Breast epithelium (tissue), 4 donors: Measurements from ENCODE around the gene KLK14. TPM values are rescaled to one million over a fixed set of nuclear protein-coding genes. Genes with fewer than 3 reads are reported as not detected.

ENCODE experiments used
- DNase-seq, 2 donors: peaks; one replicate each; pipeline ENCODE4 v3.0.0-alpha.2; 2019; ENCODE audit warnings: low spot score in 2 of 2
- H3K27ac ChIP-seq, 2 donors: fragments of 200-600 bp; sonication (generic) in 1 of 2; one replicate each; pipeline ENCODE4 v1.5.1; 2016 to 2019; ENCODE audit warnings: mild to moderate bottlenecking in 1 of 2
- H3K27me3 ChIP-seq, 2 donors: fragments of 200-600 bp; sonication (generic) in 1 of 2; one replicate each; pipeline versions ENCODE4 v1.5.1 to v1.6.0; 2017 to 2019; ENCODE audit warnings: control low read depth in 1 of 2, mild to moderate bottlenecking in 1 of 2
- H3K36me3 ChIP-seq: fragments of 200-600 bp; one replicate; pipeline ENCODE4 v1.5.1; 2019
- H3K4me1 ChIP-seq, 2 donors: fragments of 200-600 bp; sonication (generic); one replicate each; pipeline ENCODE4 v1.5.1; 2016 to 2019; ENCODE audit warnings: control low read depth in 1 of 2
- H3K4me3 ChIP-seq, 3 donors: fragments of 200-600 bp; sonication (generic); 1 replicate in 2 of 3; 2 replicates in 1 of 3; pipeline ENCODE4 v1.5.1; 2016 to 2019; ENCODE audit warnings: mild to moderate bottlenecking in 3 of 3, moderate library complexity in 2 of 3
- H3K9me3 ChIP-seq, 2 donors: fragments of 200-600 bp; sonication (generic) in 1 of 2; one replicate each; pipeline ENCODE4 v1.5.1; 2016 to 2019; ENCODE audit warnings: control low read depth in 1 of 2
- POLR2A ChIP-seq: fragments of 450-650 bp; IDR thresholded peaks from one replicate; pipeline ENCODE4 v1.6.1; 2016; ENCODE audit warnings: antibody characterized with exemption, mild to moderate bottlenecking, moderate library complexity
- POLR2AphosphoS5 ChIP-seq, 3 donors: sonication (generic); formaldehyde crosslinking; IDR thresholded peaks; one replicate each; pipeline ENCODE4 v1.6.1; 2017; ENCODE audit warnings: antibody characterized with exemption in 3 of 3
- intact Hi-C: fragments of 100-400 bp; cut with DNase I; formaldehyde crosslinking; loops from one replicate; pipeline ENCODE4 v1.15.1; 2023; ENCODE audit warnings: low total_unique reads
- total RNA-seq, 3 donors: library from RNA; depleted of rRNA; stranded (reverse); fragments of >200 nt; gene quantifications; one replicate each; pipeline ENCODE4 v1.1.0, GENCODE V29; 2016
- TF ChIP-seq, protein P1 (sequence below), 3 donors: fragments of 450-650 bp; IDR thresholded peaks; one replicate each; pipeline ENCODE4 v1.5.1; 2016 to 2017; ENCODE audit warnings: antibody characterized with exemption in 3 of 3, mild to moderate bottlenecking in 3 of 3, moderate library complexity in 3 of 3

Gene KLK14
- total RNA-seq, 3 donors from 2014 or later = 0.98 TPM; not detected in 2

DNA sequence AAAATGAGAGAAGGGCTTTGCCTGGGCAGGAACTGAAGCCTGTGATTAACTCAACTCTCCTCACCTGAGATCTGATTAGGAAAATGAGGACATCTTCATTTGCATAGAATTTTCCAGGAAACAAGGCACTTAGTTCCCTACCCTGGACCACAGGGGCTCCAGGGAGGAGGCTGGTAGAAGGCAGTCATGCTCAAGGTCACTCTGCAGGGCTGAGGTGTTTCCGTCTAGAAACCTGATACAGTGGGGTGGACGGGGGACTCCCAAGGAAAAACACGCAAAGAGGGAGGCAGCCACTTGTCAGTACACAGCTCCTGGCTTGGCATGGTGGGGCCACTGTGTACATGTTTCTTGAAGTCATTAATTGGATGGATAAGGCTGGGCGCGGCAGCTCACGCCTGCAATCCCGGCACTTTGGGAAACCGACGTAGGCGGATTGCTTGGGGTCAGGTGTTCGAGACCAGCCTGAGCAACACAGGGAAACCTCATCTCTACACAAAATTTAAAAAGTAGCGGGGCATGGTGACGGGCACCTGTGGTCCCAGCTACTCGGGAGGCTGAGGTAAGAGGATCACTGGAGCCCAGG lies 6.0 kb downstream of the KLK14 start:
- TF ChIP-seq POLR2AphosphoS5 (IDR thresholded peaks at IDR 0.05) = no peak
- TF ChIP-seq POLR2A = no peak
- TF ChIP-seq, protein P1, sequence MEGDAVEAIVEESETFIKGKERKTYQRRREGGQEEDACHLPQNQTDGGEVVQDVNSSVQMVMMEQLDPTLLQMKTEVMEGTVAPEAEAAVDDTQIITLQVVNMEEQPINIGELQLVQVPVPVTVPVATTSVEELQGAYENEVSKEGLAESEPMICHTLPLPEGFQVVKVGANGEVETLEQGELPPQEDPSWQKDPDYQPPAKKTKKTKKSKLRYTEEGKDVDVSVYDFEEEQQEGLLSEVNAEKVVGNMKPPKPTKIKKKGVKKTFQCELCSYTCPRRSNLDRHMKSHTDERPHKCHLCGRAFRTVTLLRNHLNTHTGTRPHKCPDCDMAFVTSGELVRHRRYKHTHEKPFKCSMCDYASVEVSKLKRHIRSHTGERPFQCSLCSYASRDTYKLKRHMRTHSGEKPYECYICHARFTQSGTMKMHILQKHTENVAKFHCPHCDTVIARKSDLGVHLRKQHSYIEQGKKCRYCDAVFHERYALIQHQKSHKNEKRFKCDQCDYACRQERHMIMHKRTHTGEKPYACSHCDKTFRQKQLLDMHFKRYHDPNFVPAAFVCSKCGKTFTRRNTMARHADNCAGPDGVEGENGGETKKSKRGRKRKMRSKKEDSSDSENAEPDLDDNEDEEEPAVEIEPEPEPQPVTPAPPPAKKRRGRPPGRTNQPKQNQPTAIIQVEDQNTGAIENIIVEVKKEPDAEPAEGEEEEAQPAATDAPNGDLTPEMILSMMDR (IDR thresholded peaks at IDR 0.05) = no peak
- intact Hi-C loops = loop anchor here (2.0 kb wide), 1 partner anchor 14 kb away; no protein-coding TSS in a partner anchor

GRCh38 chr19:51075998-51076397 lies 6.7 kb downstream of the KLK14 start:
- Histone ChIP-seq H3K27me3 (no peaks in the 10 kb centered on the region), H3K36me3 (no peaks in the 10 kb centered on the region), H3K9me3 (no peaks in the 10 kb centered on the region), H3K27ac (no peak overlapping the region), H3K4me1 (no peaks in the 10 kb centered on the region), H3K4me3 (no peak overlapping the region)
- DNase-seq = no peak
- TF ChIP-seq POLR2A (no peak), POLR2AphosphoS5 (IDR thresholded peaks at IDR 0.05) (no peak)
- TF ChIP-seq, protein P1 (IDR thresholded peaks at IDR 0.05) = no peak
- intact Hi-C loops = loop anchor here (2.0 kb wide), 1 partner anchor 15 kb away; no protein-coding TSS in a partner anchor

More for the DNA sequence above, 6.0 kb downstream of the KLK14 start:
- no peak overlapping the region for H3K27ac ChIP-seq
- no peak overlapping the region for H3K4me3 ChIP-seq
- no peaks in the 10 kb centered on the region for H3K4me1 ChIP-seq
- H3K9me3 ChIP-seq = no peaks in the 10 kb centered on the region
- DNase-seq = no peak
- H3K27me3 ChIP-seq = no peaks in the 10 kb centered on the region
- H3K36me3 ChIP-seq = no peaks in the 10 kb centered on the region

DNA sequence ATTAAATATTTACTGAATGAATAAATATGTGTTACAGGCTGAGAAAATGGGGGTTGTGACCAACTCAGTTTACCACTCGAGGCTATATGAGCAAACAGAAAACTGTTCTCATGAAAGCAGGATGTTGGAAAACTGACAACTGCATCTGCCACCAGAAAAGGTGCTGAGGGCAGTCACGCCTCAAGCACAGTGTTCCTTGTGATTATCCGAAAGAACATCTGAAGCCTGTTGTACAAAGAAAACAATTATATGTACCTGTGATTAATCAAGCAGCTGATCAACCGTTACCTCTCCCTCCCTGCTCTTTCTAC lies 11.6 kb downstream of the KLK14 start:
- intact Hi-C loops = no loop called here
- DNase-seq = peak in 1 of 2 donors; percentile 56
- TF ChIP-seq POLR2AphosphoS5 (IDR thresholded peaks at IDR 0.05) (no peak), POLR2A (no peak)
- TF ChIP-seq, protein P1 (IDR thresholded peaks at IDR 0.05) = no peak
- Histone ChIP-seq H3K4me1 (no peaks in the 10 kb centered on the region), H3K36me3 (no peaks in the 10 kb centered on the region), H3K27me3 (no peaks in the 10 kb centered on the region), H3K9me3 (no peaks in the 10 kb centered on the region), H3K4me3 (no peak overlapping the region), H3K27ac (peak overlapping the region in 1 of 2 donors; percentile 43)

GRCh38 chr19:51070334-51071094 lies 12.2 kb downstream of the KLK14 start:
- Histone ChIP-seq H3K4me1 (no peaks in the 10 kb centered on the region), H3K27me3 (no peaks in the 10 kb centered on the region), H3K4me3 (no peak overlapping the region), H3K27ac (peak overlapping the region in 1 of 2 donors; percentile 43), H3K36me3 (no peaks in the 10 kb centered on the region), H3K9me3 (no peaks in the 10 kb centered on the region)
- DNase-seq = no peak
- intact Hi-C loops = no loop called here
- TF ChIP-seq POLR2AphosphoS5 (IDR thresholded peaks at IDR 0.05) (no peak), POLR2A (no peak)
- TF ChIP-seq, protein P1 (IDR thresholded peaks at IDR 0.05) = no peak
